Memory B cell (primary cell): ENCODE results near the gene MRPS31.
A peak's percentile ranks its signal among the peaks of the same experiment; 100 is the strongest.

ENCODE experiments used
- ATAC-seq: fragments of 150-1000 bp; cut with Tn5 transposase; 2 replicates; pipeline ENCODE4 v1.10.0; 2021; ENCODE audit warnings: low read depth, mild to moderate bottlenecking, moderate library complexity
- DNase-seq, 2 donors: peaks; one replicate each; pipeline ENCODE4 v3.0.0; 2022; ENCODE audit warnings: low spot score in 2 of 2
- H3K27ac Mint-ChIP-seq: one replicate; pipeline ENCODE4 v1.8.0; 2022; ENCODE audit warnings: mild to moderate bottlenecking, moderate library complexity, mixed read lengths
- H3K27me3 Mint-ChIP-seq: one replicate; pipeline ENCODE4 v1.8.0; 2022; ENCODE audit warnings: mixed read lengths
- H3K36me3 Mint-ChIP-seq: one replicate; pipeline ENCODE4 v1.8.0; 2022; ENCODE audit warnings: mild to moderate bottlenecking, mixed read lengths
- H3K4me1 Mint-ChIP-seq: one replicate; pipeline ENCODE4 v1.8.0; 2022; ENCODE audit warnings: mixed read lengths
- H3K4me3 Mint-ChIP-seq: one replicate; pipeline ENCODE4 v1.8.0; 2022; ENCODE audit warnings: mild to moderate bottlenecking, moderate library complexity, mixed read lengths
- H3K9me3 Mint-ChIP-seq: one replicate; pipeline ENCODE4 v1.8.0; 2022; ENCODE audit warnings: mixed read lengths

Gene MRPS31

DNA sequence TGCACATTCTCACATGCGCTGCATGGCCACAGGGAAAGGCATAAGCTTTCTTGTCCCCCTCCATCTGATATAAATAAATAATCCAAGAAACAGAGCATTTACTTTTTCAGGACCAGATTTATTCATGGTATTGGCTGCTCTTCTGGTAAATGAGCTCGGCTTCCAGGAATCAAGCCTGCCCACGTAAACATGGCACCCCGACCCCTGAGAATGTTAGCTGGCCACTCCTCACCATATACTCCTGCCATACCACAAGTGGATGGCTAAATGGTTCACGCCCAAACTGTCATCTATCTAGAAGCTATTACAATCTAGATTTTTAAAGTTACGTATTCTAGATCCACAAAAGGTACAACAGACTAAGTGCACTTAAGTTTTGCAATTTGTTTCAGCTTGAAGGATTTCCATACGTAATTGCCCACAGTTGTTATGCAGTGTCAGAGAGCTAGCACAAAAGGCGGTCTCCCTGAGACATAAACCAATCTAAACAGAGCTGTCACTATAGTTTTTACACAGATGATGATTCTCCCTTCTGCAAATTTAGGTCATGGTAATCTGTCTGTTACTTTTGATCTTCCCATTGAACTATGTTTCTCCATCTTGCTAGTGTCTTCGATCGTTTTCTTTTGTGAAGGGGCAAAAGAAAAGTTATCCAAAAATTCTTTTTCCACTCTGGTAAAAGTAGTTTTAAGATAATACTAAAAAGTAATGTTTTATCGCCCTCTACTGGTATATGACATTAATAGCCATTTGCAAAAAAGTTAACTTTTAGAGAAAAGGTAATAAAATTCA, 88.3 kb downstream of the MRPS31 start:
- no peak overlapping the region for H3K27ac Mint-ChIP-seq
- H3K27me3 Mint-ChIP-seq, result no peaks in the 10 kb centered on the region

GRCh38 chr13:40681341-40682146, 89.4 kb downstream of the MRPS31 start:
- Mint-ChIP-seq H3K4me1 (peaks cover 6% of the 10 kb centered on the region), H3K9me3 (no peaks in the 10 kb centered on the region), H3K36me3 (no peaks in the 10 kb centered on the region), H3K27ac (no peak overlapping the region), H3K27me3 (no peaks in the 10 kb centered on the region), H3K4me3 (no peak overlapping the region)
- no peak for DNase-seq
- no peak for ATAC-seq

More for the DNA sequence above, 88.3 kb downstream of the MRPS31 start:
- DNase-seq (peak in 1 of 2 donors; percentile 19), ATAC-seq (peak; percentile 24)
- peaks cover 6% of the 10 kb centered on the region for H3K4me1 Mint-ChIP-seq
- no peak overlapping the region for H3K4me3 Mint-ChIP-seq
- no peaks in the 10 kb centered on the region for H3K36me3 Mint-ChIP-seq
- H3K9me3 Mint-ChIP-seq, result no peaks in the 10 kb centered on the region

GRCh38 chr13:40680659-40681323, 90.2 kb downstream of the MRPS31 start:
- H3K36me3 Mint-ChIP-seq, result no peaks in the 10 kb centered on the region

DNA sequence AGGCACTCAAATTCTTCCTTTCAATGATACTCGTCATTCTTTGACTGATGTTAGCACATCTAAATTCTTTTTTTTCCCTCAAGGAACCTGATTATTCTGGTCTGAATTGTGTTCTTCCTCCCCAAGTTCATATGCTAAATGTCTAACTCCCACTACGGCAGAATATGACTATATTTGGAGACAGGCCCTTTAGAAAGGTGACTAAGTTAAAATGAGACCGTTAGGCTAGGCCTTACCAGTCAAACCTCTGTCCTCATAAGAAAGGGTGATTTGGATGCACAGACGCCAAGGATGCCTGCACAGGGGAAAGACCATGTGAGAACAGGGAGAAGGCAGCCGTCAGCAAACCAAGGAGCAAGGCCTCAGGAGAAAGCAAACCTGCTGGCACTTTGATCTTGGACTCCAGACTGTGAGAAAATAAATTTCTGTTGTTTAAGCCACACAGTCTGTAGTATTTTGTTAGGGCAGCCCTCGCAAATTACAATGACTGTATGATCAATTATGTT, 91.5 kb downstream of the MRPS31 start:
- H3K36me3 Mint-ChIP-seq, result no peaks in the 10 kb centered on the region
- H3K4me3 Mint-ChIP-seq, result no peak overlapping the region
- peaks cover 6% of the 10 kb centered on the region for H3K4me1 Mint-ChIP-seq
- H3K27ac Mint-ChIP-seq, result no peak overlapping the region
- no peak for ATAC-seq
- no peaks in the 10 kb centered on the region for H3K9me3 Mint-ChIP-seq
- DNase-seq, result no peak
- no peaks in the 10 kb centered on the region for H3K27me3 Mint-ChIP-seq

More at GRCh38 chr13:40680659-40681323, 90.2 kb downstream of the MRPS31 start:
- H3K4me3 Mint-ChIP-seq, result no peak overlapping the region
- H3K27ac Mint-ChIP-seq, result no peak overlapping the region
- DNase-seq (no peak), ATAC-seq (no peak)
- H3K27me3 Mint-ChIP-seq, result no peaks in the 10 kb centered on the region
- peaks cover 6% of the 10 kb centered on the region for H3K4me1 Mint-ChIP-seq
- H3K9me3 Mint-ChIP-seq, result no peaks in the 10 kb centered on the region
